Lower leg skin (tissue), 3 donors: ENCODE data around the gene CSPG4.

ENCODE experiments used
- CTCF ChIP-seq, 3 donors: fragments of 450-650 bp; IDR thresholded peaks; one replicate each; pipeline ENCODE4 v1.5.1; 2016; ENCODE audit warnings: antibody characterized with exemption in 3 of 3, mild to moderate bottlenecking in 3 of 3, moderate library complexity in 2 of 3
- POLR2A ChIP-seq, 2 donors: fragments of 450-650 bp; IDR thresholded peaks; one replicate each; pipeline ENCODE4 v1.6.1; 2016 to 2017; ENCODE audit warnings: antibody characterized with exemption in 2 of 2, mild to moderate bottlenecking in 1 of 2, moderate library complexity in 1 of 2

GRCh38 chr15:75637245-75638009 is 75.2 kb downstream of the CSPG4 start:
- TF ChIP-seq CTCF (IDR thresholded peaks at IDR 0.05) (no peak), POLR2A (IDR thresholded peaks at IDR 0.05) (no peak)
